Prostate gland (tissue), 2 donors: ENCODE data around the gene KIAA0825.

Source experiments
- POLR2A ChIP-seq: fragments of 450-650 bp; IDR thresholded peaks from one replicate; pipeline ENCODE4 v1.6.1; 2016; ENCODE audit warnings: antibody characterized with exemption, mild to moderate bottlenecking
- POLR2AphosphoS5 ChIP-seq: sonication (generic); formaldehyde crosslinking; IDR thresholded peaks from one replicate; pipeline ENCODE4 v1.6.1; 2017; ENCODE audit warnings: antibody characterized with exemption
- TF ChIP-seq, protein P1 (sequence below), 4 experiments: fragments of 200-600 bp in 2 of 4; fragments of 450-650 bp in 2 of 4; sonication (generic) in 2 of 4; IDR thresholded peaks; 1 replicate in 3 of 4; 2 replicates in 1 of 4; pipeline ENCODE4 v1.5.1; 2016 to 2019; ENCODE audit warnings: antibody characterized with exemption in 4 of 4, mild to moderate bottlenecking in 2 of 4, moderate library complexity in 2 of 4

DNA sequence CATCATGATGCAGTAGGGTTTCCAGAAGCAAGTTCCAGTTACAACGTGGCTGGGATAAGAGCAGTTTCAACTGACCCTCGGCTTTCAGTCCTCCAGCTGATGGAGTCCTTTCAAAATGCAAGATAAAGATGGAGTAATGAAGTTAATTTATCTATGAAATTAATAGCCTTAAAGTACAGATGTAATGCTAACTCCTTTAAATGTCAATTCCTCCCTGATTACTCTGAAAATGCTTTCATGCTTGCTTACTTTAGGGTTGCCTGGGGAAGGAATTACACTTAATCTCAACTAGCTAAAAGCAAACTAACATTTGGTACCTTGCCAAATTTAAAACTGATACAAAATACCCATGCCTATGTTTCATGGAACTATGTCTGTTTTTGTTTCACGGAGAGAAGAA, 178.4 kb downstream of the KIAA0825 start:
- TF ChIP-seq, protein P1, sequence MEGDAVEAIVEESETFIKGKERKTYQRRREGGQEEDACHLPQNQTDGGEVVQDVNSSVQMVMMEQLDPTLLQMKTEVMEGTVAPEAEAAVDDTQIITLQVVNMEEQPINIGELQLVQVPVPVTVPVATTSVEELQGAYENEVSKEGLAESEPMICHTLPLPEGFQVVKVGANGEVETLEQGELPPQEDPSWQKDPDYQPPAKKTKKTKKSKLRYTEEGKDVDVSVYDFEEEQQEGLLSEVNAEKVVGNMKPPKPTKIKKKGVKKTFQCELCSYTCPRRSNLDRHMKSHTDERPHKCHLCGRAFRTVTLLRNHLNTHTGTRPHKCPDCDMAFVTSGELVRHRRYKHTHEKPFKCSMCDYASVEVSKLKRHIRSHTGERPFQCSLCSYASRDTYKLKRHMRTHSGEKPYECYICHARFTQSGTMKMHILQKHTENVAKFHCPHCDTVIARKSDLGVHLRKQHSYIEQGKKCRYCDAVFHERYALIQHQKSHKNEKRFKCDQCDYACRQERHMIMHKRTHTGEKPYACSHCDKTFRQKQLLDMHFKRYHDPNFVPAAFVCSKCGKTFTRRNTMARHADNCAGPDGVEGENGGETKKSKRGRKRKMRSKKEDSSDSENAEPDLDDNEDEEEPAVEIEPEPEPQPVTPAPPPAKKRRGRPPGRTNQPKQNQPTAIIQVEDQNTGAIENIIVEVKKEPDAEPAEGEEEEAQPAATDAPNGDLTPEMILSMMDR (IDR thresholded peaks at IDR 0.05) = no peak
- TF ChIP-seq POLR2A = no peak
- no peak for TF ChIP-seq POLR2AphosphoS5
